IPS DF 4.7 (cell line): ENCODE data around the gene SLC7A5.
"Not testable (repeated sequence)": the region's sequence is repeated elsewhere in the genome, so short reads cannot be mapped to it uniquely, and the experiment has no call there.

ENCODE experiments used
- DNase-seq: peaks from one replicate; pipeline ENCODE4 v3.0.0-alpha.2; 2013; ENCODE audit warnings: low spot score; ENCODE audit errors: extremely low read depth

The SLC7A5 gene

GRCh38 chr16:87834005-87834667 lies 35.2 kb downstream of the SLC7A5 start:
- DNase-seq = no peak

DNA sequence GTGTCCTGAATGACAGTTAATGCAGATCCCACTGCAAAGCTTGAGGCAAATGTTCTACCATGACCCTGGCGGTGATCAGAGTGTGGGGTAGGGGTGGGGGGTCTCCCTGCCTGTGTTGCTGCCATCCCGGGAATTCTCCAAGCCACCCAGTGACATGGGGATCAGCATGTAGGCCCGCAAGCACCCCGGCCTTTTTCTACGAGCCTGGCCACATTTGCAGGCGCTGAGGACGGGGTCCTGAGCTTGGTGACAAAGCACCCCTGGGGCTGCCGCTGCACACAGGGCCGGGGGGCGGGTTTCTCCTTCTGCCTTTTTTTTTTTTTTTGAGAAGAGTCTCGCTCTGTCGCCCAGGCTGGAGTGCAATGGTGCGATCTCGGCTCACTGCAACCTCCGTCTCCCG lies 35.8 kb downstream of the SLC7A5 start:
- no peak for DNase-seq

- no peak for DNase-seq
These were observed 36.4 kb downstream of the SLC7A5 start for GRCh38 chr16:87832741-87833502.

DNA sequence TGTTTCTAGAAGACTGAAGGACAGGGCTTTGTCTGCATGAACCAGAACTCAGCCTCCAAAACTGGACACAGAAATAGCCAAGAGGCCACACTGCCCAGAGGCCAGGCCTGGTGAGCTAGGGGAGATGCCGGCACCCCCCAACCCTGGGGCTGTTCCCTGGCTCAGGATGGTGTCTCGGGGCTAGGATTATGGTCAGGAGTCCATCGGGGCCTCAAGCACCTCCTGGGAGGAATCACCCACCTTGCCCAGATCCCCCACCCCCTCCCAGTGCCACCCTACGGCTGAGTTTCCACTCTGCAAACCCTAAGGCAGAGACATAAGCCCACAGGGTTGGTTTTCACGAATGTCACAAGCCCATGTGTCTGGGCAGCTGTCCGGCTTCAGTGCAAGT lies 37.2 kb downstream of the SLC7A5 start:
- no peak for DNase-seq

DNA sequence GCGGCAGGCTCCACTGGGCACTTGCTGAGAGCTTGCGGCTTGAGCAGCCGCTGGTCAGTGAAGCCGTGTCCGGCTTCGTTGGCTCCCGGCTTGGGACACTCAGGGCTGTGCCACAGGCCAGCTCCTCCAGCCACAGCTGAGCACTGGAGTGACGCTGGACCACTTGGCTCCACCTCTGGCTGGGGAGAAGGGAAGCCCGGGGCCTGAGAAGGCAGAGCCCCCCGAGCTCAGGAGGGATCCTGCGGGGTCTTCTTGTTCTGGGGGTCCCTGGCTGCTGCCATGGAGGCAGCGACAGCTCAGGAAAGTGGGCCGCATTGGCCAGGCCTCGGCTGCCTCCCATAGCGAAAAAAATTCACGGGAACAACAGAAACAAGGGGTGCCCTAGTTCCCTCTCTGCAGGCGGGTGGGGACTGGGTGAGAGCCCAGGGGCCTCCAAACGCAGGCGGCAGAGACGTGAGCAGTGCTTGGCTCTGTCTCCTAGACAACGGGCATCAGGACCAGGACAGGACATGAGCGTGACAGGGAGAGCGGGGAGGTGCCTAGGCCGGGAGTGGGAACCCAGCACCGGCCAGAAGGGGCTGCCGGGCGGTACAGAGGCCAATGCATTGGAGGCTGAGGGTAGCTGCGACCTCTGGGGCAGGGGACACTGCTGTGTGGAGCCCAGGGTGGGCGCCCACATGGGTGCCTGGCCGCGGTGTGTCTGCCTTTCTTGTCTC lies 37.7 kb downstream of the SLC7A5 start:
- no peak for DNase-seq

- DNase-seq = no peak
These were observed 38.5 kb downstream of the SLC7A5 start for GRCh38 chr16:87830673-87831420.

DNA sequence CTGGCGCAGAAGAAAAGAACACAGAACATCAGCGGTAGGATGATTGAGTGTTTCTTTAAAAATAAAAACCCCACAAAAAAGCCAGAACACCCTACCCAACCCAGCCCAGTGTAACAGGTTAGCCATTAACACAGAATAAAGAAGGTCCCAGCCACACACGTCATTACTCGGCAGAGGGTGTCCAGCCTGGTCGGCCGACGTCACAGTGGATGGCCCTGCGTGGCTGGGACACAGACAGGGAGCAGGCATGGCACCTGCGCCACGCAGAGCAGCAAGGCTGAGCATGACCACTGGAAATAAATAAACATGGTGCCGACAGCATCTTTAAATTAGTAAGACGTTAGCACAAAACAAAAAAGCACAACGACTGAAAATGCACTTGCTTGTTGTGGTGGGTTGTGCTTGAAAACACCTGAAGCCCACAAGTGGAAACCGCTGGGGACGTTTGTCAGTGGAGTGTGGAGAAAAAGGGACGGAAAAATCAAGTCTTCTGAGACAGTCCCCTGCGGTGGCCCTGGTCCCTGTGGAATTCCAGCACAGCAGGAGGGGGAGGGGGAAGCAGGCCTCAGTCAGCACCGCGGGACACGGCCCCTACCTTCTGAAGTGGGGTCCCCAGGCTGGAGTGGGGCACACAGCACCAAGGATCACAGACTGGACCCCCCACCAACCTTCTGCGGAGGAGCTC lies 39.2 kb downstream of the SLC7A5 start:
- no peak for DNase-seq

- no peak for DNase-seq
These were observed 39.7 kb downstream of the SLC7A5 start for GRCh38 chr16:87829622-87829980.

DNA sequence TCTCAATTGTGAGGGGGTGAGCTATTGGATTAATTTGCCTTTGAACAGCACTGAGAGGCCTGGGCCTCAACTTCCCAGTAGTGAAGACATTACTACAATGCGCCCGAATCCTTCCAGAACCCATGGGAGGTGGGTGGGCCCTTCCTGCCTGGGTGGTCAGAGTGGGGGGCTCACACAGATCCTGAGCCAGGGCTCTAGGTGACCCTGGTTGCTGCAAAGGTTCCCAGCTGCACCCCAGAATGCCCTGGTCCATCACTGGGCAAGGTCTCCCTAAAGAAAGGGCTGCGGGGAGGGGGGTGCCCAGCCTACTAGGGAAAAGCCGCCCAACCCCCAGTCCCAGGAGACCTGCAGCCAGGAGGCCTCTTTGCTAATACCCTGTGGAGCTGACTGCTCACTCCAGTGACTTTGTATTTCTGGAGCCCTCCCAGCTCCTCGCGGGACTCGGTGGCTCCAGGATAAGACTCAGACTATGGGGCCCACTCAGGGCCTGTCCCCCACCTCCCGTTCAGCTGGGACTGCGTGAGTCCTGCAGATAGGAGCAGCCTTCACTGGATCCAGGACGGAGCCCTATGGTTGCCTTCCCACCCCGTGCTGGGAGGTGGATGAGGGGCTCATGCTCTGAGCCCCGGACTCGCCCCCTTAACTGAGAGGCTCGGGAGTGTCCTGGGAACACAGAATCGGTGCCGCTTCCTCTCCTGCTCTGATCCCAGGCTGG lies 40.2 kb downstream of the SLC7A5 start:
- no peak for DNase-seq

- DNase-seq = no peak
These were observed 41.0 kb downstream of the SLC7A5 start for GRCh38 chr16:87828071-87828906.

- DNase-seq = not testable (repeated sequence)
These were observed 41.8 kb downstream of the SLC7A5 start for GRCh38 chr16:87827588-87827915.

- no peak for DNase-seq
These were observed 42.3 kb downstream of the SLC7A5 start for GRCh38 chr16:87826798-87827587.

- not testable (repeated sequence) for DNase-seq
These were observed 42.9 kb downstream of the SLC7A5 start for GRCh38 chr16:87826407-87826797.

DNA sequence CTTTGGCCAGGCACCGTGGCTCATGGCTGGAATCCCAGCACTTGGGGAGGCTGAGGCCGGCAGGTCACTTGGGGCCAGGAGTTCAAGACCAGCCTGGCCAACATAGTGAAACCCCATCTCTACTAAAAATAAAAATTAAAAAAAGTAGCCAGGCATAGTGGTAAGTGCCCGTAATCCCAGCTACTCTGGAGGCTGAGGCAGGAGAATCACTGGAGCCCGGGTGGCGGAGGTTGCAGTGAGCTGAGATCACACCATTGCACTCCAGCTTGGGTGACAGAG lies 43.5 kb downstream of the SLC7A5 start:
- DNase-seq = not testable (repeated sequence)

GRCh38 chr16:87824991-87825841 lies 44.1 kb downstream of the SLC7A5 start:
- no peak for DNase-seq

DNA sequence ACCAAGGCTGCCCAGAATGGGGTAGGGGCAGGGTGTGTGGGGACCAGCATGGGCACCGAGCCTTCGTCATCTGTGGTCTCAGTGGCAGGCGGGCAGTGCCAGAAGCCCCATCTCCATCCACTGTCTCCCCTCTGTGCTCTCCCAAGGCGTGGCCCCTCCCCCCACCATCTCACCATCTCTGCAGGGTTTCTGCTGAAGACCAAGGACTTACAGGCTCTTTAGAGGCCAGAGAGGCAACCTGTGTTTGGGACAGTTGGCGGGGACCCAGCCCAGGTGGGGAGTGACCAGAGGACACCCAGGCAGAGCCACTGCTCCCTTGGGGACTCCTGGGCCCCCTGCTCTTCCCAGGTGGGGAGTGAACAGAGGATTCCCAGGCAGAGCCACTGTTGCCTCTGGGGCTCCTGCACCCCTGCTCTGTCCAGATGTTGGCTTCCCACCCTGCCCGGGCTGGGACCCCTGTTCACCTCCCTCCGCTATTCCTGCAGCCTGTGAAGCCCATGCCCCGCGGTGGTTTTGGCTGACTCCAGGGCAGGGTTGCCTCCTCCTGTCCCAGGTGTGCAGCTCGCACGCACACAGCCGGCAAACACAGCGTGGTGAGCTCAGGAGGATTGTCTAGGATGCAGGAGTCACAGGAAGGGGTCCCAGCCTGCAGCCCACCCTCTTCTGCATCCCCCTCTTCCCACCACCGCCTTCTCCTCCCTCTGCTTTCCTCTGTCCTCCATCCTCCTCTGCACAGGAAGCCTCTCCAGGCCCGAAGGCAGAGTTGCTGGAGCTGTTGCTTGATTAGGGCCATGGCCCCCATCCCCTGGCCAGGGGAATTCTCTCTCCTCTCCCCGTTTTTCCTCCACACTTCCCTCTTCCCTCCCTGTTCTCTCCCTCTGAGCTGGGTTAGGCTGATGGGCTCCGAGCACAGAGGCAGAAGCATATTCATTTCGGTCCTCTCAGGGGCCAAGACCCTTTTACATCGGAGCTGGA lies 45.0 kb downstream of the SLC7A5 start:
- DNase-seq = no peak
